Esophagus squamous epithelium (tissue), 4 donors: ENCODE data around the gene LARGE1.

Experiments
- POLR2A ChIP-seq, 4 donors: fragments of 450-650 bp; IDR thresholded peaks; one replicate each; pipeline ENCODE4 v1.6.1; 2017; ENCODE audit warnings: antibody characterized with exemption in 4 of 4, mild to moderate bottlenecking in 4 of 4, moderate library complexity in 3 of 4
- TF ChIP-seq, protein P1 (sequence below), 6 experiments: fragments of 450-650 bp in 4 of 6; fragments of 200-600 bp in 2 of 6; sonication (generic) in 2 of 6; IDR thresholded peaks; one replicate each; pipeline ENCODE4 v1.5.1; 2016 to 2019; ENCODE audit warnings: antibody characterized with exemption in 6 of 6, mild to moderate bottlenecking in 4 of 6, moderate library complexity in 4 of 6

- TF ChIP-seq, protein P1, sequence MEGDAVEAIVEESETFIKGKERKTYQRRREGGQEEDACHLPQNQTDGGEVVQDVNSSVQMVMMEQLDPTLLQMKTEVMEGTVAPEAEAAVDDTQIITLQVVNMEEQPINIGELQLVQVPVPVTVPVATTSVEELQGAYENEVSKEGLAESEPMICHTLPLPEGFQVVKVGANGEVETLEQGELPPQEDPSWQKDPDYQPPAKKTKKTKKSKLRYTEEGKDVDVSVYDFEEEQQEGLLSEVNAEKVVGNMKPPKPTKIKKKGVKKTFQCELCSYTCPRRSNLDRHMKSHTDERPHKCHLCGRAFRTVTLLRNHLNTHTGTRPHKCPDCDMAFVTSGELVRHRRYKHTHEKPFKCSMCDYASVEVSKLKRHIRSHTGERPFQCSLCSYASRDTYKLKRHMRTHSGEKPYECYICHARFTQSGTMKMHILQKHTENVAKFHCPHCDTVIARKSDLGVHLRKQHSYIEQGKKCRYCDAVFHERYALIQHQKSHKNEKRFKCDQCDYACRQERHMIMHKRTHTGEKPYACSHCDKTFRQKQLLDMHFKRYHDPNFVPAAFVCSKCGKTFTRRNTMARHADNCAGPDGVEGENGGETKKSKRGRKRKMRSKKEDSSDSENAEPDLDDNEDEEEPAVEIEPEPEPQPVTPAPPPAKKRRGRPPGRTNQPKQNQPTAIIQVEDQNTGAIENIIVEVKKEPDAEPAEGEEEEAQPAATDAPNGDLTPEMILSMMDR (IDR thresholded peaks at IDR 0.05): no peak
- TF ChIP-seq POLR2A (IDR thresholded peaks at IDR 0.05): no peak
These were observed 578.7 kb downstream of the LARGE1 start for GRCh38 chr22:33341611-33342010.
